ENCODE results near the gene ITGB4. TPM values are rescaled to one million over a fixed set of nuclear protein-coding genes. Genes with fewer than 3 reads are reported as not detected.
"Not testable (repeated sequence)": the region's sequence is repeated elsewhere in the genome, so short reads cannot be mapped to it uniquely, and the experiment has no call there.

Gene ITGB4
- total and polyA plus RNA-seq, 2 donors, result 22.4 to 64.8 TPM

- Histone ChIP-seq H3K27ac (ENCODE audit: low read depth) (no peak overlapping the region), H3K4me3 (ENCODE audit: low read depth, low read length) (no peak overlapping the region), H3K36me3 (ENCODE audit: insufficient read depth) (no peaks in the 10 kb centered on the region), H3K4me1 (ENCODE audit: insufficient read depth) (no peaks in the 10 kb centered on the region)
- no peak for DNase-seq (ENCODE audit: extremely low spot score)
- WGBS, result 63% methylated on average over 3 of the region's 3 CpGs
Observed at GRCh38 chr17:75769536-75769935, 48.3 kb downstream of the ITGB4 start.

GRCh38 chr17:75771334-75772281 lies 50.3 kb downstream of the ITGB4 start:
- H3K4me3 ChIP-seq (ENCODE audit: low read depth, low read length), result no peak overlapping the region
- WGBS, result 64% methylated on average over 17 of the region's 17 CpGs
- H3K4me1 ChIP-seq (ENCODE audit: insufficient read depth), result no peaks in the 10 kb centered on the region
- H3K36me3 ChIP-seq (ENCODE audit: insufficient read depth), result no peaks in the 10 kb centered on the region
- DNase-seq (ENCODE audit: extremely low spot score), result no peak
- no peak overlapping the region for H3K27ac ChIP-seq (ENCODE audit: low read depth)

DNA sequence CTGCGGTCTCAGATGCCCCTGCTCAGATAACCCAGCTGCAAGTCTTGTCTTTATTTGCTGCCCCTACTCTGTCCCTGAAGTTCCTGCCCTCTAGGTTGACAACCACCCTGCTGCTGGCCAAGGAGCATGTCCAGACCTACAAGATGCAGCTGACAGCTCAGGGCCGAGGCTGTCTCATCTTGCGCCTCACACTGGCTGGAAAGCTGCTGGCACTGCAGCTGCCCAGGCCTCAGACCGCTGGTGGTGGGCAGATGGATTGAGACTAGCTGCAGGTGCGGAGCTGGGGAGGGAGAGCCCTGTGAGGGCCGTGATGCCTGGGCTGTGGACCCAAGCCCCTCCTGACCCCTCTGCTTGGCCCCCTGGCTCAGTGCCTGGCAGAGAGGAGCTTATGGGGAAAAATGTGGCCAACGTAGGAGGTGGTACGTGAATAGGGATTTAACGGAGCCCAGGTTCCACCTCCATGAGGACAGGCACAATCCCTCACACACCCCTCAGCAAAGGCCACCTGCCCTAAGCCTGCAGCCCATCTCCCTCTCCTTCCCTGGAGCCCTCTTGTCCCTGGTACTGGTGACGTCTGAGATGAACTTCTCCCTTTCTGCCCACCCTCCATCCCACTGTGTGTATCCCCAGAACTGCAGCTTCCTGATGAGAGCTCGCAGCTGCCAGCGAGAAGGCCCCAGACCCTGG lies 52.0 kb downstream of the ITGB4 start:
- Histone ChIP-seq H3K4me1 (ENCODE audit: insufficient read depth) (no peaks in the 10 kb centered on the region), H3K27ac (ENCODE audit: low read depth) (no peak overlapping the region), H3K36me3 (ENCODE audit: insufficient read depth) (no peaks in the 10 kb centered on the region), H3K4me3 (ENCODE audit: low read depth, low read length) (no peak overlapping the region)
- DNase-seq (ENCODE audit: extremely low spot score), result no peak
- WGBS, result 73% methylated on average over 12 of the region's 12 CpGs

- DNase-seq (ENCODE audit: extremely low spot score), result no peak
- no peak overlapping the region for H3K4me3 ChIP-seq (ENCODE audit: low read depth, low read length)
- no peaks in the 10 kb centered on the region for H3K36me3 ChIP-seq (ENCODE audit: insufficient read depth)
- H3K4me1 ChIP-seq (ENCODE audit: insufficient read depth), result no peaks in the 10 kb centered on the region
- 81% methylated on average over 15 of the region's 15 CpGs for WGBS
- H3K27ac ChIP-seq (ENCODE audit: low read depth), result no peak overlapping the region
Observed at GRCh38 chr17:75773808-75774470, 52.7 kb downstream of the ITGB4 start.

DNA sequence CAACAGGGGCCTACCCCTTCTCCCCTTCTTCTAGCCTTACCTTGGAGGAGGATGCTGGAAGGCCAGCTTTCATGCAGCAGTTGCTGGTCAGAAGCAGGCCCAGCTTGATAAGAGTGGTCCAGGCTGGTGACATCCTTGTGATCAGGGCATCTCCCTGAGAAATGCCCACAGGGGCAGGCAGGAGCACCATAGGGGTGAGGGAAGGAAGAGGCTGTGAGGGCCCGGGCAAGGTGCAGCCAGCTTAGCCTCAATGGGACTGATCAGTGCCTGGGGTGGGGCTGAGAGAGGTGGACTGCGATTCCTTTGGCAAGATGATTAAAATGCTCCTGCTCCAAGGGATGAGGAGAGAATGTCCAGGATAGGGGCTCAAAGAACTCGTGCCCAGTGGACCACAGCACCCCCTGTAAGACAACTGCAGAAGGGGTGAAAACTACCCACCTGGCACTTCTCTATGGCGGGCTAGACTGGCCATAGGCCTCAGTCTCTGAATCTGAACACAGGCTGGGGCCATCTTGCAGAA lies 53.3 kb downstream of the ITGB4 start:
- Histone ChIP-seq H3K36me3 (ENCODE audit: insufficient read depth) (no peaks in the 10 kb centered on the region), H3K27ac (ENCODE audit: low read depth) (no peak overlapping the region)
- no peak for DNase-seq (ENCODE audit: extremely low spot score)

DNA sequence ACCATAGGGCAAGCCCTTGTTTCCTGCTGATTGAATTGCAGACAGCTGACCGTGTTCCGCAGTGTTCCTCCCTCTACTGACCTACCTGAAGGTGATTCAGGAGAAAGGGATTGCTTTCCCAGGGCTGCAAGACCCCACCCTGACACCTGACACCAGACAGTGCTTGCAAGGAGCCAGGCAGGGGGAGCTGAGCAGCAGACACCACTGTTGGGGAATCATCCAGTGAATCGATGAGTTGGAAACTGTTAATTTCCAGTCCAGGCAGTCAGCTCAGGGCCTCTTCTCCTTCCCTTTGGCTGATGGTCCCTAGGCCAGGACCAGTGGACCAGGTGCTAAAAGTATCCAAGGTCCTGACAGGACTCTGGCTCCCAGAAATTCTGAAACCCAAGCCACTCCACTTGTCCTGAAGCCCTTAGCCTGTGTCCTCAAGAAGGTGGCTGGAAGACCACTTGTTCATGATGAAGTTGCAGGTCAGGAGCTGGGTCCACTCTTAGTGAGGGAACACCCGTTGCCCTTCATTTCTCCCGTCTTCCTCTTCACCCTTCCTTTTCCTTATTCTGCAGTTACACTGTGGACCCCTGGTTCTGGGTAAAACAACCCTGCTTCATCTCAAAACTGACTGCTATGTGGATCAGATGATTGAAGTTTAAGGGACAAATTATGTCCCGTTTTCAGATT lies 53.9 kb downstream of the ITGB4 start:
- H3K4me3 ChIP-seq (ENCODE audit: low read depth, low read length), result no peak overlapping the region
- no peaks in the 10 kb centered on the region for H3K4me1 ChIP-seq (ENCODE audit: insufficient read depth)
- DNase-seq (ENCODE audit: extremely low spot score), result no peak
- 56% methylated on average over 6 of the region's 6 CpGs for WGBS
- no peak overlapping the region for H3K27ac ChIP-seq (ENCODE audit: low read depth)
- no peaks in the 10 kb centered on the region for H3K36me3 ChIP-seq (ENCODE audit: insufficient read depth)

More for the DNA sequence above, 53.3 kb downstream of the ITGB4 start:
- no peak overlapping the region for H3K4me3 ChIP-seq (ENCODE audit: low read depth, low read length)
- no peaks in the 10 kb centered on the region for H3K4me1 ChIP-seq (ENCODE audit: insufficient read depth)
- 85% methylated on average over 4 of the region's 4 CpGs for WGBS

DNA sequence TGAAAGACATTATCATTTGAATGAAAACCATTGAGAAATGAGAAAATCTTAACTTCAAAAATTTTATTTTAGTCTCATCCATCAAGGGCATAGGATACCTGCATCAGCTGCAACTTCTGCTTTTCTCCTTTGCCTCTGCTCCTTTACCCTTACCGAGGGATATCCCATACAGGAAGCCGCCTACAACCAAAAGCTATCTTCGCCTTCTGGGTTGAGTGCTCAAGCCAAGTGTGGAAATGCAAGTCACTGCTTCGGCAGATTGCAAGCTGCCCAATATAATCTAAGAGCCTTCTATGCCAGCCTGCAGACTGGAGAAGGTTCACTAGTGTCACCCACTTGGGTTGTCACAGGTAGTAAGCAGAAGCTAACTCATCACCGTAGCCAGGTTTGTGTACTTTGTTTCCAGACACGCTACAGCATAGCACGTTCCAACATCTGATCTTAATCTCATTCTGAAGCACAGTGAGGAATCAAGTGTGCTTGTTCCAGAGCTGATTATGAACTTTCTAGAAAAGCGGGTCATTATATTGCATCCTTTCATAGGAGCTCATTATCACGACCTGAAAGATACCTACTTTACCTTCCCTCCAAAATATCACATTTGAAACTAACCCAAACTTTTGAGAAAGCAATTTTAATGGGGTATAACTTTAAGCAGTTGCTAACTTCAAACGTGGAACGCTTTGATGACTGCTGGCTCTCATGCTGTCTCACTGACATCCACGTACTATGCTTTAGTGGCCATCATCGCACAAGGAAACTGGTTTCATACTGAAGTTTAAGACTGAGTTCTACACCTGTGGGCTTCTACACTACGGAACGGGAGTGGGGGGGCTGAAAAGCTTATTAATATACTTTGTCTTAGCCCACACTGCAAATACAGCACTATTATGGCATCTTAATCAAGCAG lies 55.4 kb downstream of the ITGB4 start:
- no peaks in the 10 kb centered on the region for H3K36me3 ChIP-seq (ENCODE audit: insufficient read depth)
- no peak for DNase-seq (ENCODE audit: extremely low spot score)
- H3K27ac ChIP-seq (ENCODE audit: low read depth), result no peak overlapping the region
- H3K4me3 ChIP-seq (ENCODE audit: low read depth, low read length), result no peak overlapping the region
- H3K4me1 ChIP-seq (ENCODE audit: insufficient read depth), result no peaks in the 10 kb centered on the region
- 18% methylated on average over 15 of the region's 15 CpGs for WGBS

GRCh38 chr17:75777296-75777922 lies 56.1 kb downstream of the ITGB4 start:
- Histone ChIP-seq H3K4me3 (ENCODE audit: low read depth, low read length) (peak overlapping the region; percentile 97), H3K27ac (ENCODE audit: low read depth) (no peak overlapping the region), H3K36me3 (ENCODE audit: insufficient read depth) (no peaks in the 10 kb centered on the region), H3K4me1 (ENCODE audit: insufficient read depth) (no peaks in the 10 kb centered on the region)
- WGBS, result 3% methylated on average over 2 of the region's 2 CpGs
- DNase-seq (ENCODE audit: extremely low spot score), result no peak

- not testable (repeated sequence) for H3K36me3 ChIP-seq (ENCODE audit: insufficient read depth); DNase-seq (ENCODE audit: extremely low spot score); H3K4me1 ChIP-seq (ENCODE audit: insufficient read depth)
- peak overlapping the region; percentile 99 for H3K27ac ChIP-seq (ENCODE audit: low read depth)
- WGBS, result under 1% methylated on average over 19 of the region's 19 CpGs
- peak overlapping the region; percentile 97 for H3K4me3 ChIP-seq (ENCODE audit: low read depth, low read length)
Observed at GRCh38 chr17:75778066-75778860, 57.0 kb downstream of the ITGB4 start.

- under 1% methylated on average over 38 of the region's 38 CpGs for WGBS
- no peak for DNase-seq (ENCODE audit: extremely low spot score)
- H3K36me3 ChIP-seq (ENCODE audit: insufficient read depth), result no peaks in the 10 kb centered on the region
- H3K4me1 ChIP-seq (ENCODE audit: insufficient read depth), result no peaks in the 10 kb centered on the region
- peak overlapping the region; percentile 99 for H3K27ac ChIP-seq (ENCODE audit: low read depth)
- H3K4me3 ChIP-seq (ENCODE audit: low read depth, low read length), result peak overlapping the region; percentile 97
Observed at GRCh38 chr17:75778861-75779249, 57.6 kb downstream of the ITGB4 start.

DNA sequence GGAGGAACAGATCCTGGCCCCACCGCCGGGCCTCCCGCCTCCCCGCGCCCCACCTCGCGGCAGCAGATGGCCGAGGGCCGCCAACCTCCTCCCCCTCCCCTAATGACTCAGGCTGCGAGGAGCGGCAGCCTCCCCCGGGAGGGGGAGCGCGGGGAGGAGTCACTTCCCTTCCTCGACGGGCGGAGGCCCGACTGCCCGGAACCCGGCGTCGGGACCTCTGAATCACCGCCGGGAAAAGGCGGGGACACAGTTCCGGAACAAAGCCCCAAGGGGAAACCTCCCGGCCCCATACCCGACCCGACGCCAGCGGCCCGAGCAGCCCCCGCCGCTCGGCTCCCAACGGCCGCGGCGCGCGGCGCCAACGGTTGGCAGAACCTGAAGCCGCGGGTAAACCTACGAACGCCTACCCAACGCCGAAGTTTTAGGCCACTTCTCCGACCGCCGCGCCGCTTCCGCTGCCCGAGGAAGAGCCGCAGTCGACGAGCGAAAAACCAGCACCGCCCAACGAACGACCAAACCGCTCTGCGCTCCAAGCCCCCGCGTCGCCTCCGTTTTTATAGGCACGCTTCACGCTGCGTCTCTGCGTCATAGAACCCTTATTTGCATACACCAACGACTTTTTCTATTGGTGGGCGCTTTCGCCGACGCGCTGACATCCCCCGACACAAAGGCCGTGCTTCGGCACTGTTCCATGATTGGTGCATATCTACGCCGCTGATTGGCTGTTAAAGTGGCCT lies 58.2 kb downstream of the ITGB4 start:
- DNase-seq (ENCODE audit: extremely low spot score), result peak; percentile 100
- Histone ChIP-seq H3K4me3 (ENCODE audit: low read depth, low read length) (peak overlapping the region; percentile 97), H3K4me1 (ENCODE audit: insufficient read depth) (no peaks in the 10 kb centered on the region), H3K27ac (ENCODE audit: low read depth) (peak overlapping the region; percentile 99), H3K36me3 (ENCODE audit: insufficient read depth) (no peaks in the 10 kb centered on the region)
- WGBS, result under 1% methylated on average over 84 of the region's 84 CpGs

All from urinary bladder (tissue), 4 donors.